Peyer's patch (tissue), 4 donors: ENCODE results near the gene OR10V1.

Experiments
- CTCF ChIP-seq, 6 experiments: fragments of 450-650 bp in 4 of 6; fragments of 200-600 bp in 2 of 6; sonication (generic) in 1 of 6; IDR thresholded peaks; one replicate each; pipeline ENCODE4 v1.5.1; 2017 to 2019; ENCODE audit warnings: antibody characterized with exemption in 6 of 6, mild to moderate bottlenecking in 3 of 6, moderate library complexity in 1 of 6
- POLR2A ChIP-seq, 2 donors: fragments of 450-650 bp; IDR thresholded peaks; one replicate each; pipeline ENCODE4 v1.5.1; 2017; ENCODE audit warnings: antibody characterized with exemption in 2 of 2, mild to moderate bottlenecking in 2 of 2, moderate library complexity in 2 of 2

DNA sequence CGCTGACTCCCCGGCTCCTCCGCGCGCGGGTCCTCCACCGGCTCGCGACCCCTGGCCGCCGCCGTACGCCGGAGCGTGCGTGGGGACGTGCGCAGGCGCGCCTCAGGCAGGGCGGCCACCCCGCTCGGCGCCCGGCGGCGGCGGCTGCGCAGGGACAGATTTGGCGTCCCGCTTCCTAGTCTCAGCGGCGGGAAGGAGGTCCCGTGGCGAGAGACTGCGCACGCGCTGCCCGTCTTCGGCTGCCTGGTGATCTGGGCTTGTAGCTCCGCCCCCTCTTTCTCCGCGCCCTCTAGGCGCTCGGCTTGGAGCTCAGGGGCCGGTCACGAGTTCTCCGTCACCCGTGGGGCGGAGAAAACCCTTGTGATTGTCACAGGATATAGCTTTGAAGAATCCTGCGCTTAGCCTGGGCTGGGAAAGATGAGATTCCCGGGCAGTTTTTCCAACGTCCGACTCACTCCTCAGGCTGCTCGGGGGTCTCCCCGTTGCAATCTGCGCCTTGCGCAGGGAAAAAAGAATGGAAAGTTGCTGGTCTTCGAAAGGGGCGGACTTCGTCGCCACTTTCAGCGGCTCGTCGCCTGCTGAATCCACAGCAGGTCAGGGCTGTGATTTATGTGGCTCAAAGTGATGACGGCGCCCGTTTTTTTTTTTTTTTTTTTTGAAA lies 44.6 kb downstream of the OR10V1 start, which contains the start of gene PATL1:
- peak; percentile 64 to 86 for TF ChIP-seq POLR2A (IDR thresholded peaks at IDR 0.05)
- TF ChIP-seq CTCF (IDR thresholded peaks at IDR 0.05) = no peak
